ENCODE measurements around the gene GRB7. TPM values are rescaled to one million over a fixed set of nuclear protein-coding genes. Genes with fewer than 3 reads are reported as not detected.
A peak's percentile ranks its signal among the peaks of the same experiment; 100 is the strongest.

Gene GRB7
- polyA plus RNA-seq, 1 donor (not counting 4 experiments of a cell fraction or from before 2014, with no cell fraction given), result 4.2 TPM

- no peak for TF ChIP-seq EZH2 (IDR thresholded peaks at IDR 0.05; ENCODE audit: low read length)
- no peak for TF ChIP-seq CTCF (optimal IDR thresholded peaks at IDR 0.05 in 1 of 3, IDR thresholded peaks at IDR 0.05 in 1 of 3, conservative IDR thresholded peaks at IDR 0.05 in 1 of 3; ENCODE audit: extremely low read depth in 1 of 3, insufficient read depth in 2 of 3, low read length in 3 of 3)
- DNase-seq (ENCODE audit: low read depth, low spot score) (no peak), FAIRE-seq (no peak)
These were observed 49.3 kb downstream of the GRB7 start for GRCh38 chr17:39787041-39787440.

GRCh38 chr17:39787743-39788484, 50.2 kb downstream of the GRB7 start:
- Histone ChIP-seq H3K27ac (ENCODE audit: control insufficient read depth, insufficient read depth, low read length) (peak overlapping the region; percentile 27), H4K20me1 (ENCODE audit: control insufficient read depth, extremely low read depth, insufficient read depth, low read length) (no peaks in the 10 kb centered on the region), H3K27me3 (ENCODE audit: control insufficient read depth, extremely low read depth, insufficient read depth, low read length) (no peaks in the 10 kb centered on the region), H2AFZ (ENCODE audit: control insufficient read depth, low read length) (no peak overlapping the region), H3K79me2 (ENCODE audit: control insufficient read depth, insufficient read depth, low read length) (no peaks in the 10 kb centered on the region), H3K36me3 (ENCODE audit: control insufficient read depth in 2 of 2, extremely low read depth in 1 of 2, insufficient read depth in 2 of 2, low read length in 2 of 2) (no peaks in the 10 kb centered on the region), H3K9me1 (ENCODE audit: control insufficient read depth, extremely low read depth, insufficient read depth, low read length) (no peaks in the 10 kb centered on the region), H3K4me2 (ENCODE audit: control insufficient read depth, extremely low read depth, insufficient read depth, low read depth, low read length) (peak overlapping the region; percentile 30), H3K4me1 (ENCODE audit: control insufficient read depth, extremely low read depth, insufficient read depth, low read length) (peaks cover 17% of the 10 kb centered on the region), H3K9ac (ENCODE audit: control insufficient read depth, extremely low read depth, insufficient read depth, low read length) (no peak overlapping the region), H3K9me3 (ENCODE audit: control insufficient read depth, low read depth, low read length) (no peaks in the 10 kb centered on the region), H3K4me3 (ENCODE audit: control insufficient read depth in 2 of 3, extremely low read depth in 1 of 3, insufficient read depth in 2 of 3, low read depth in 1 of 3, low read length in 3 of 3) (no peak overlapping the region)
- peak; percentile 96 for FAIRE-seq
- DNase-seq (ENCODE audit: low read depth, low spot score), result no peak
- dilution Hi-C loops (cut with MboI; ENCODE audit: extremely low pct_ligation_motif_present, low sequenced_read_pairs), result no loop called here
- peak in 1 of 3 experiments; percentile 7 for TF ChIP-seq CTCF (optimal IDR thresholded peaks at IDR 0.05 in 1 of 3, IDR thresholded peaks at IDR 0.05 in 1 of 3, conservative IDR thresholded peaks at IDR 0.05 in 1 of 3; ENCODE audit: extremely low read depth in 1 of 3, insufficient read depth in 2 of 3, low read length in 3 of 3)
- TF ChIP-seq EZH2 (IDR thresholded peaks at IDR 0.05; ENCODE audit: low read length), result no peak

More at GRCh38 chr17:39787041-39787440, 49.3 kb downstream of the GRB7 start:
- H3K4me1 ChIP-seq (ENCODE audit: control insufficient read depth, extremely low read depth, insufficient read depth, low read length), result peaks cover 26% of the 10 kb centered on the region
- no peaks in the 10 kb centered on the region for H3K27me3 ChIP-seq (ENCODE audit: control insufficient read depth, extremely low read depth, insufficient read depth, low read length)
- dilution Hi-C loops (cut with MboI; ENCODE audit: extremely low pct_ligation_motif_present, low sequenced_read_pairs), result no loop called here
- H3K9me3 ChIP-seq (ENCODE audit: control insufficient read depth, low read depth, low read length), result no peaks in the 10 kb centered on the region
- no peaks in the 10 kb centered on the region for H4K20me1 ChIP-seq (ENCODE audit: control insufficient read depth, extremely low read depth, insufficient read depth, low read length)
- H3K9ac ChIP-seq (ENCODE audit: control insufficient read depth, extremely low read depth, insufficient read depth, low read length), result no peak overlapping the region
- H3K36me3 ChIP-seq (ENCODE audit: control insufficient read depth in 2 of 2, extremely low read depth in 1 of 2, insufficient read depth in 2 of 2, low read length in 2 of 2), result no peaks in the 10 kb centered on the region
- no peaks in the 10 kb centered on the region for H3K9me1 ChIP-seq (ENCODE audit: control insufficient read depth, extremely low read depth, insufficient read depth, low read length)
- H3K4me2 ChIP-seq (ENCODE audit: control insufficient read depth, extremely low read depth, insufficient read depth, low read depth, low read length), result no peak overlapping the region
- H3K79me2 ChIP-seq (ENCODE audit: control insufficient read depth, insufficient read depth, low read length), result no peaks in the 10 kb centered on the region
- H2AFZ ChIP-seq (ENCODE audit: control insufficient read depth, low read length), result no peak overlapping the region
- H3K4me3 ChIP-seq (ENCODE audit: control insufficient read depth in 2 of 3, extremely low read depth in 1 of 3, insufficient read depth in 2 of 3, low read depth in 1 of 3, low read length in 3 of 3), result no peak overlapping the region
- H3K27ac ChIP-seq (ENCODE audit: control insufficient read depth, insufficient read depth, low read length), result no peak overlapping the region
